ENCODE results near the gene NAV1. TPM values are rescaled to one million over a fixed set of nuclear protein-coding genes. Genes with fewer than 3 reads are reported as not detected.

NAV1 gene
- polyA plus RNA-seq, 1 donor from 2014 or later = 1.3 TPM

GRCh38 chr1:201499795-201500669, 38.9 kb upstream of the NAV1 start:
- no peaks in the 10 kb centered on the region for H3K9me3 Mint-ChIP-seq
- H3K4me3 Mint-ChIP-seq = no peak overlapping the region
- H3K36me3 Mint-ChIP-seq = no peaks in the 10 kb centered on the region
- peaks cover under 1 to 10% (median 6%) of the 10 kb centered on the region in 3 donors for H3K4me1 Mint-ChIP-seq
- H3K27ac Mint-ChIP-seq = no peak overlapping the region
- H3K27me3 Mint-ChIP-seq = no peaks in the 10 kb centered on the region

- Mint-ChIP-seq H3K9me3 (no peaks in the 10 kb centered on the region), H3K27ac (no peak overlapping the region), H3K36me3 (no peaks in the 10 kb centered on the region), H3K4me3 (no peak overlapping the region), H3K27me3 (no peaks in the 10 kb centered on the region), H3K4me1 (peaks cover 6 to 15% (median 7%) of the 10 kb centered on the region in 3 donors)
Measured at GRCh38 chr1:201500670-201501120, 38.2 kb upstream of the NAV1 start.

GRCh38 chr1:201501144-201501543, 37.8 kb upstream of the NAV1 start:
- no peaks in the 10 kb centered on the region for H3K36me3 Mint-ChIP-seq
- H3K27ac Mint-ChIP-seq = no peak overlapping the region
- no peaks in the 10 kb centered on the region for H3K27me3 Mint-ChIP-seq
- no peaks in the 10 kb centered on the region for H3K9me3 Mint-ChIP-seq
- no peak overlapping the region for H3K4me3 Mint-ChIP-seq
- peaks cover 11 to 20% (median 11%) of the 10 kb centered on the region in 3 donors for H3K4me1 Mint-ChIP-seq

- Mint-ChIP-seq H3K27ac (no peak overlapping the region), H3K4me3 (no peak overlapping the region), H3K27me3 (no peaks in the 10 kb centered on the region), H3K4me1 (peaks cover 12 to 25% (median 16%) of the 10 kb centered on the region in 3 donors), H3K9me3 (no peaks in the 10 kb centered on the region), H3K36me3 (no peaks in the 10 kb centered on the region)
Measured at GRCh38 chr1:201501812-201502510, 37.0 kb upstream of the NAV1 start.

GRCh38 chr1:201502511-201502857, 36.4 kb upstream of the NAV1 start:
- H3K4me1 Mint-ChIP-seq = peaks cover 12 to 27% (median 17%) of the 10 kb centered on the region in 3 donors
- no peaks in the 10 kb centered on the region for H3K36me3 Mint-ChIP-seq
- H3K4me3 Mint-ChIP-seq = peak overlapping the region in 1 of 4 donors; percentile 41
- no peak overlapping the region for H3K27ac Mint-ChIP-seq
- H3K27me3 Mint-ChIP-seq = no peaks in the 10 kb centered on the region
- no peaks in the 10 kb centered on the region for H3K9me3 Mint-ChIP-seq

GRCh38 chr1:201503397-201504176, 35.3 kb upstream of the NAV1 start:
- H3K36me3 Mint-ChIP-seq = no peaks in the 10 kb centered on the region
- peak overlapping the region in 2 of 4 donors; percentile 12 to 63 for H3K4me3 Mint-ChIP-seq
- H3K27ac Mint-ChIP-seq = no peak overlapping the region
- peaks cover 12 to 29% (median 19%) of the 10 kb centered on the region in 3 donors for H3K4me1 Mint-ChIP-seq
- no peaks in the 10 kb centered on the region for H3K9me3 Mint-ChIP-seq
- no peaks in the 10 kb centered on the region for H3K27me3 Mint-ChIP-seq

GRCh38 chr1:201504179-201504631, 34.7 kb upstream of the NAV1 start:
- Mint-ChIP-seq H3K4me1 (peaks cover 12 to 33% (median 21%) of the 10 kb centered on the region in 3 donors), H3K27me3 (no peaks in the 10 kb centered on the region), H3K4me3 (peak overlapping the region in 1 of 4 donors; percentile 63), H3K27ac (peak overlapping the region in 1 of 3 donors; percentile 46), H3K36me3 (no peaks in the 10 kb centered on the region), H3K9me3 (no peaks in the 10 kb centered on the region)

GRCh38 chr1:201504799-201505502, 34.0 kb upstream of the NAV1 start:
- Mint-ChIP-seq H3K4me3 (peak overlapping the region; percentile 34 to 97 (median 96)), H3K27me3 (no peaks in the 10 kb centered on the region), H3K36me3 (no peaks in the 10 kb centered on the region), H3K27ac (peak overlapping the region in 1 of 3 donors; percentile 48), H3K9me3 (no peaks in the 10 kb centered on the region), H3K4me1 (peaks cover 12 to 35% (median 21%) of the 10 kb centered on the region in 3 donors)

GRCh38 chr1:201505503-201505890, 33.4 kb upstream of the NAV1 start:
- Mint-ChIP-seq H3K36me3 (no peaks in the 10 kb centered on the region), H3K27ac (peak overlapping the region in 1 of 3 donors; percentile 48), H3K27me3 (no peaks in the 10 kb centered on the region), H3K4me1 (peaks cover 12 to 35% (median 21%) of the 10 kb centered on the region in 3 donors), H3K9me3 (no peaks in the 10 kb centered on the region), H3K4me3 (peak overlapping the region; percentile 34 to 97 (median 96))

GRCh38 chr1:201506092-201506491, 32.8 kb upstream of the NAV1 start:
- Mint-ChIP-seq H3K27ac (peak overlapping the region; percentile 81 to 89 (median 84)), H3K4me3 (peak overlapping the region; percentile 89 to 97 (median 96)), H3K36me3 (no peaks in the 10 kb centered on the region)

GRCh38 chr1:201506557-201507359, 32.2 kb upstream of the NAV1 start, which contains the start of gene CSRP1:
Gene CSRP1, minus strand, starts transcription at chr1:201507123. Its CDS starts 10,820 bp downstream, at chr1:201496303.
- H3K27ac Mint-ChIP-seq = peak within 1 kb of the TSS; percentile 84 to 96 (median 85)
- peak within 1 kb of the TSS; percentile 89 to 97 (median 96) for H3K4me3 Mint-ChIP-seq
- no peaks in the 10 kb centered on the region for H3K36me3 Mint-ChIP-seq
- no peaks in the 10 kb centered on the region for H3K27me3 Mint-ChIP-seq
- H3K4me1 Mint-ChIP-seq = peaks cover 16 to 43% (median 21%) of the 10 kb centered on the region in 3 donors
- H3K9me3 Mint-ChIP-seq = no peaks in the 10 kb centered on the region

More at GRCh38 chr1:201506092-201506491, 32.8 kb upstream of the NAV1 start:
- no peaks in the 10 kb centered on the region for H3K9me3 Mint-ChIP-seq
- no peaks in the 10 kb centered on the region for H3K27me3 Mint-ChIP-seq
- peaks cover 12 to 40% (median 21%) of the 10 kb centered on the region in 3 donors for H3K4me1 Mint-ChIP-seq

GRCh38 chr1:201507360-201507675, 31.6 kb upstream of the NAV1 start:
- Mint-ChIP-seq H3K27ac (peak overlapping the region; percentile 84 to 96 (median 85)), H3K4me1 (peaks cover 19 to 46% (median 23%) of the 10 kb centered on the region in 3 donors), H3K27me3 (no peaks in the 10 kb centered on the region), H3K9me3 (no peaks in the 10 kb centered on the region), H3K4me3 (peak overlapping the region; percentile 89 to 97 (median 96)), H3K36me3 (no peaks in the 10 kb centered on the region)

GRCh38 chr1:201508809-201509208, 30.1 kb upstream of the NAV1 start:
- H3K4me3 Mint-ChIP-seq = peak overlapping the region in 1 of 4 donors; percentile 12
- no peaks in the 10 kb centered on the region for H3K36me3 Mint-ChIP-seq
- H3K9me3 Mint-ChIP-seq = no peaks in the 10 kb centered on the region
- no peaks in the 10 kb centered on the region for H3K27me3 Mint-ChIP-seq
- H3K27ac Mint-ChIP-seq = no peak overlapping the region
- H3K4me1 Mint-ChIP-seq = peaks cover 20 to 42% (median 28%) of the 10 kb centered on the region in 3 donors
